ENCODE results near the gene CLPSL2. TPM values are rescaled to one million over a fixed set of nuclear protein-coding genes. Genes with fewer than 3 reads are reported as not detected.

The CLPSL2 gene
- total and polyA plus RNA-seq, 2 experiments from 2014 or later: 1.2 TPM; not detected in 1

- no peak overlapping the region for H3K4me3 ChIP-seq
- no peak for DNase-seq (ENCODE audit: low read depth in 1 of 2, low spot score in 1 of 2)
- peaks cover 19% of the 10 kb centered on the region for H3K27me3 ChIP-seq
- no peak for TF ChIP-seq CTCF (IDR thresholded peaks at IDR 0.05; ENCODE audit: low read depth, low read length)
- no peak overlapping the region for H3K27ac ChIP-seq
- no peaks in the 10 kb centered on the region for H3K36me3 ChIP-seq
- H3K9me3 ChIP-seq (ENCODE audit: low read depth): no peaks in the 10 kb centered on the region
- no peaks in the 10 kb centered on the region for H3K4me1 ChIP-seq (ENCODE audit: low read depth)
Measured at GRCh38 chr6:35765739-35766138, 10.7 kb upstream of the CLPSL2 start.

DNA sequence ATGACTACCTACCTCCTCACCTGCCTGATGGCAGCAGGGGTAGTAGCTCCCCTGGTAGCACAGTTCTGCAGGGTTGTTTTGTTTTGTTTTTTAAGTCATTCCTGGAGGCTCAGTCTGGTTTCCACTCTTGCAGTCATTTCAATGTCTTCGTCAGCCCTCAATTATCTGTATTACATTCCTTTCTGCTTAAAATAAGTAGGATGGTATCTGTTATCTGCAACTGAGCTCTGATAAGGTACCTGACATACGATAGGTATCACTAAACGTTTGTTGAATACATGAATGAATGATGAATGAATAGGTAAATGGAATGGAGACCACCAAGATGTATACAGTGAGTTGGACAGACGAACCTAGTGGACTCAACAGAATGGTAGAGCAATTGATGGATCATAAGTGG, 7.2 kb upstream of the CLPSL2 start:
- no peaks in the 10 kb centered on the region for H3K4me1 ChIP-seq (ENCODE audit: low read depth)
- no peaks in the 10 kb centered on the region for H3K36me3 ChIP-seq
- no peak overlapping the region for H3K27ac ChIP-seq
- no peak for DNase-seq (ENCODE audit: low read depth in 1 of 2, low spot score in 1 of 2)
- peaks cover 8% of the 10 kb centered on the region for H3K27me3 ChIP-seq
- H3K9me3 ChIP-seq (ENCODE audit: low read depth): no peaks in the 10 kb centered on the region
- H3K4me3 ChIP-seq: no peak overlapping the region
- no peak for TF ChIP-seq CTCF (IDR thresholded peaks at IDR 0.05; ENCODE audit: low read depth, low read length)

DNA sequence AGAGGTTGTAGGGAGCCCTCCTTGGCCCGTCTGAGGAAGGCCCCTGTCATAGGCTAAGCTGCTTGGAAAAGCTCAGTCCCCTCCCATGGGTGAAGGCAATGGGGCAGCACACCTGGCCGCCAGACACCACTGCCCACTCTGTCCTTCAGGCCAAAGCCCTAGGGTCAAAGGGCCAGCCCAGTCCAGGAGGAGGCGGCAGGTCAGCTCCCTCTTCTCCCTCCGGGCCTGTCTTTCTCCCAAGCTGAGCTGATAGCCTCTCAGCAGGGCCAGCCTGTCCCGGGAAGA, 5.1 kb upstream of the CLPSL2 start:
- Histone ChIP-seq H3K27ac (no peak overlapping the region), H3K4me1 (ENCODE audit: low read depth) (no peaks in the 10 kb centered on the region), H3K27me3 (peaks cover 5% of the 10 kb centered on the region), H3K4me3 (no peak overlapping the region), H3K36me3 (no peaks in the 10 kb centered on the region), H3K9me3 (ENCODE audit: low read depth) (no peaks in the 10 kb centered on the region)
- TF ChIP-seq CTCF (IDR thresholded peaks at IDR 0.05; ENCODE audit: low read depth, low read length): no peak
- no peak for DNase-seq (ENCODE audit: low read depth in 1 of 2, low spot score in 1 of 2)

GRCh38 chr6:35774116-35774794, 2.1 kb upstream of the CLPSL2 start:
- Histone ChIP-seq H3K27ac (no peak overlapping the region), H3K4me3 (no peak overlapping the region), H3K27me3 (peaks cover 20% of the 10 kb centered on the region), H3K9me3 (ENCODE audit: low read depth) (no peaks in the 10 kb centered on the region), H3K36me3 (no peaks in the 10 kb centered on the region), H3K4me1 (ENCODE audit: low read depth) (no peaks in the 10 kb centered on the region)
- no peak for TF ChIP-seq CTCF (IDR thresholded peaks at IDR 0.05; ENCODE audit: low read depth, low read length)
- no peak for DNase-seq (ENCODE audit: low read depth in 1 of 2, low spot score in 1 of 2)

DNA sequence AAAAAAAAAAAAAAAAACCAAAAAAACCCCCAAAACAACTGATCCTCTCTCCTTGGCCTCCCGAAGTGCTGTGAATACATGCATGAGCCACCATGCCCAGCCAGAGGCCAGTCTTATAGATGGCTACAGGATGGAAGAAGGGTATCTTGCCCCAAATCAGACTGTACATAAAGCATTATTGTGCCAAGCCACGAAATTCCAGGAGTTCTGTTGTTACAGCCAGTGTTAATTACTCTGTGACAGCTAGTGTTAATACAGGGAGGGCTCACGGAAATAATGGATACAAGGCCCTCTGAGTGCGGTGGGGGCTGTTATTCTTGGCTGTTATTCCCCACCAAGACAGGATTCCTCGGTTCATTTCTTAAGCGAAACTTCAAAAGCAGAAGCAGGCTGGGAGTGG, 1.4 kb upstream of the CLPSL2 start:
- TF ChIP-seq CTCF (IDR thresholded peaks at IDR 0.05; ENCODE audit: low read depth, low read length): no peak
- no peak for DNase-seq (ENCODE audit: low read depth in 1 of 2, low spot score in 1 of 2)
- Histone ChIP-seq H3K4me1 (ENCODE audit: low read depth) (no peaks in the 10 kb centered on the region), H3K36me3 (no peaks in the 10 kb centered on the region), H3K27ac (no peak overlapping the region), H3K27me3 (peaks cover 20% of the 10 kb centered on the region), H3K9me3 (ENCODE audit: low read depth) (no peaks in the 10 kb centered on the region), H3K4me3 (no peak overlapping the region)

Measured in cardiac muscle cell (in vitro differentiated cells and primary cell).